Measurements from ENCODE around the gene NMNAT3. TPM values are rescaled to one million over a fixed set of nuclear protein-coding genes. Genes with fewer than 3 reads are reported as not detected.

NMNAT3 gene
- polyA plus RNA-seq, 1 of the 3 experiments (the other 2 are of a cell fraction): not detected

DNA sequence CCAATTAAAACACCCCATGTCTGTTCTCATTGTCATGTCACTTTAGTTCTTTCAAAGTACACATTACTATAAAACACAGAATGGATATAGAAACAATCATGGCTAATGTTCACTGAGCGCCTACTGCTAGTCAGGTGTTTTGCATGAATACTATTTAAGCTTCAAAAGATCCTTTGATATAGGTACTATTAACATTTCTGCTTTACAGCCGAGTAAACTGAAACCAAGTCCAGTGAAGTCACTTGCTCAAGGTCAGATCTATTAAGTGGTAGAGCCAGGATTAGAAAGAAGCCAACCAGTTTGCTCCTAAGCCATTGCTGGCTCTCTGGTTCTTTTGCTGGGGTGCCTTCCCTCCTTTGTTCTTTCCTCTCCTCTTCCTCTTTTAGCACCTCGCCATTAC is 32.4 kb upstream of the NMNAT3 start (continued):
- TF ChIP-seq, protein P1, sequence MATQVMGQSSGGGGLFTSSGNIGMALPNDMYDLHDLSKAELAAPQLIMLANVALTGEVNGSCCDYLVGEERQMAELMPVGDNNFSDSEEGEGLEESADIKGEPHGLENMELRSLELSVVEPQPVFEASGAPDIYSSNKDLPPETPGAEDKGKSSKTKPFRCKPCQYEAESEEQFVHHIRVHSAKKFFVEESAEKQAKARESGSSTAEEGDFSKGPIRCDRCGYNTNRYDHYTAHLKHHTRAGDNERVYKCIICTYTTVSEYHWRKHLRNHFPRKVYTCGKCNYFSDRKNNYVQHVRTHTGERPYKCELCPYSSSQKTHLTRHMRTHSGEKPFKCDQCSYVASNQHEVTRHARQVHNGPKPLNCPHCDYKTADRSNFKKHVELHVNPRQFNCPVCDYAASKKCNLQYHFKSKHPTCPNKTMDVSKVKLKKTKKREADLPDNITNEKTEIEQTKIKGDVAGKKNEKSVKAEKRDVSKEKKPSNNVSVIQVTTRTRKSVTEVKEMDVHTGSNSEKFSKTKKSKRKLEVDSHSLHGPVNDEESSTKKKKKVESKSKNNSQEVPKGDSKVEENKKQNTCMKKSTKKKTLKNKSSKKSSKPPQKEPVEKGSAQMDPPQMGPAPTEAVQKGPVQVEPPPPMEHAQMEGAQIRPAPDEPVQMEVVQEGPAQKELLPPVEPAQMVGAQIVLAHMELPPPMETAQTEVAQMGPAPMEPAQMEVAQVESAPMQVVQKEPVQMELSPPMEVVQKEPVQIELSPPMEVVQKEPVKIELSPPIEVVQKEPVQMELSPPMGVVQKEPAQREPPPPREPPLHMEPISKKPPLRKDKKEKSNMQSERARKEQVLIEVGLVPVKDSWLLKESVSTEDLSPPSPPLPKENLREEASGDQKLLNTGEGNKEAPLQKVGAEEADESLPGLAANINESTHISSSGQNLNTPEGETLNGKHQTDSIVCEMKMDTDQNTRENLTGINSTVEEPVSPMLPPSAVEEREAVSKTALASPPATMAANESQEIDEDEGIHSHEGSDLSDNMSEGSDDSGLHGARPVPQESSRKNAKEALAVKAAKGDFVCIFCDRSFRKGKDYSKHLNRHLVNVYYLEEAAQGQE (IDR thresholded peaks at IDR 0.05; ENCODE audit: low read depth, low read length): no peak
- TF ChIP-seq, protein P2, sequence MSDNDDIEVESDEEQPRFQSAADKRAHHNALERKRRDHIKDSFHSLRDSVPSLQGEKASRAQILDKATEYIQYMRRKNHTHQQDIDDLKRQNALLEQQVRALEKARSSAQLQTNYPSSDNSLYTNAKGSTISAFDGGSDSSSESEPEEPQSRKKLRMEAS (IDR thresholded peaks at IDR 0.05; ENCODE audit: low read depth): no peak
- TF ChIP-seq SIN3A (IDR thresholded peaks at IDR 0.05; ENCODE audit: borderline replicate concordance, low read depth, low read length) (no peak), TAF1 (IDR thresholded peaks at IDR 0.05; ENCODE audit: borderline replicate concordance, low read depth, low read length) (no peak), NRF1 (IDR thresholded peaks at IDR 0.05; ENCODE audit: low read depth, low read length) (no peak), TCF12 (IDR thresholded peaks at IDR 0.05) (no peak), MEF2A (IDR thresholded peaks at IDR 0.05; ENCODE audit: borderline replicate concordance, low read depth) (no peak), EZH2phosphoT487 (IDR thresholded peaks at IDR 0.05; ENCODE audit: borderline replicate concordance, low read depth) (no peak), CHD2 (IDR thresholded peaks at IDR 0.05; ENCODE audit: low read length, partially characterized antibody) (no peak), ELF1 (IDR thresholded peaks at IDR 0.05) (no peak), USF1 (IDR thresholded peaks at IDR 0.05; ENCODE audit: borderline replicate concordance, low read depth) (no peak), RFX5 (IDR thresholded peaks at IDR 0.05; ENCODE audit: low read length) (no peak)
- TF ChIP-seq, protein P3, sequence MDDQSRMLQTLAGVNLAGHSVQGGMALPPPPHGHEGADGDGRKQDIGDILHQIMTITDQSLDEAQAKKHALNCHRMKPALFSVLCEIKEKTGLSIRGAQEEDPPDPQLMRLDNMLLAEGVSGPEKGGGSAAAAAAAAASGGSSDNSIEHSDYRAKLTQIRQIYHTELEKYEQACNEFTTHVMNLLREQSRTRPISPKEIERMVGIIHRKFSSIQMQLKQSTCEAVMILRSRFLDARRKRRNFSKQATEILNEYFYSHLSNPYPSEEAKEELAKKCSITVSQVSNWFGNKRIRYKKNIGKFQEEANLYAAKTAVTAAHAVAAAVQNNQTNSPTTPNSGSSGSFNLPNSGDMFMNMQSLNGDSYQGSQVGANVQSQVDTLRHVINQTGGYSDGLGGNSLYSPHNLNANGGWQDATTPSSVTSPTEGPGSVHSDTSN (IDR thresholded peaks at IDR 0.05): no peak

DNA sequence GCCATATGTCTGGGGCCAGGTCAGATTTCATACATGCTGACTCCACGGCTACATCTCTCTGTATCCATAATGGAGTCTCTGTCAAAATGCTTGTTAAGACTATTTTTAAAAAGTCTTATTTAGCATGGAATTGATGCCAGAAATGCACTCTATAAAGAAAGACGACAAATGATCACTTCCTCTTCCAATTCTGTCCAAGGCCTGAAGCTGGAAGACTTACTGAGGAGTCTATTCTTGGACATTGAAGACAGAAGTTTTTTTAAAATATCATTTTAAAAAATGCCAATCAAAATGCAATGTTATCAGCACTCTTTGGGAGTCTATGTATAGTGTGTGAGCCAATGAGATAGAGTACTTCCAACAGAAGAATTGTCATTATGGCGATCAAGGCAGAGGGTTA is 27.9 kb upstream of the NMNAT3 start:
- Histone ChIP-seq H3K36me3 (replicated peaks in 1 of 2; ENCODE audit: control insufficient read depth in 1 of 2, insufficient read depth in 2 of 2, low read length in 1 of 2) (no peaks in the 10 kb centered on the region), H3F3A (replicated peaks; ENCODE audit: insufficient read depth) (no peaks in the 10 kb centered on the region), H3K9me3 (no peaks in the 10 kb centered on the region), H3K4me2 (no peak overlapping the region), H3K9me2 (no peaks in the 10 kb centered on the region), H3K4me1 (ENCODE audit: control insufficient read depth in 1 of 2, insufficient read depth in 2 of 2, low read depth in 1 of 2, low read length in 1 of 2) (no peaks in the 10 kb centered on the region), H3K9ac (no peak overlapping the region), H2AFZ (ENCODE audit: low read depth) (no peak overlapping the region), H3K79me2 (ENCODE audit: insufficient read depth) (no peaks in the 10 kb centered on the region), H3K27ac (ENCODE audit: low read depth in 2 of 2, low read length in 1 of 2) (no peak overlapping the region), H3K4me3 (ENCODE audit: low read depth in 2 of 2, low read length in 1 of 2) (no peak overlapping the region), H3K27me3 (ENCODE audit: insufficient read depth) (no peaks in the 10 kb centered on the region), H4K20me1 (ENCODE audit: insufficient read depth) (no peaks in the 10 kb centered on the region)
- ChIA-PET POLR2A (no interaction called here), CTCF (interaction anchor here (1.0 kb wide), 1 partner anchor 12 kb away, joined by 3 read pairs; no protein-coding TSS in a partner anchor)
- TF ChIP-seq, protein P4, sequence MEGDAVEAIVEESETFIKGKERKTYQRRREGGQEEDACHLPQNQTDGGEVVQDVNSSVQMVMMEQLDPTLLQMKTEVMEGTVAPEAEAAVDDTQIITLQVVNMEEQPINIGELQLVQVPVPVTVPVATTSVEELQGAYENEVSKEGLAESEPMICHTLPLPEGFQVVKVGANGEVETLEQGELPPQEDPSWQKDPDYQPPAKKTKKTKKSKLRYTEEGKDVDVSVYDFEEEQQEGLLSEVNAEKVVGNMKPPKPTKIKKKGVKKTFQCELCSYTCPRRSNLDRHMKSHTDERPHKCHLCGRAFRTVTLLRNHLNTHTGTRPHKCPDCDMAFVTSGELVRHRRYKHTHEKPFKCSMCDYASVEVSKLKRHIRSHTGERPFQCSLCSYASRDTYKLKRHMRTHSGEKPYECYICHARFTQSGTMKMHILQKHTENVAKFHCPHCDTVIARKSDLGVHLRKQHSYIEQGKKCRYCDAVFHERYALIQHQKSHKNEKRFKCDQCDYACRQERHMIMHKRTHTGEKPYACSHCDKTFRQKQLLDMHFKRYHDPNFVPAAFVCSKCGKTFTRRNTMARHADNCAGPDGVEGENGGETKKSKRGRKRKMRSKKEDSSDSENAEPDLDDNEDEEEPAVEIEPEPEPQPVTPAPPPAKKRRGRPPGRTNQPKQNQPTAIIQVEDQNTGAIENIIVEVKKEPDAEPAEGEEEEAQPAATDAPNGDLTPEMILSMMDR (IDR thresholded peaks at IDR 0.05): no peak
- TF ChIP-seq FOXJ3 (CRISPR knock-in tag; IDR thresholded peaks at IDR 0.05): no peak
- TF ChIP-seq NRF1 (IDR thresholded peaks at IDR 0.05; ENCODE audit: low read depth, low read length): no peak
- no peak for TF ChIP-seq TAF1 (IDR thresholded peaks at IDR 0.05; ENCODE audit: borderline replicate concordance, low read depth, low read length)
- TF ChIP-seq YY1 (IDR thresholded peaks at IDR 0.05; ENCODE audit: low read depth): no peak
- TF ChIP-seq TCF12 (IDR thresholded peaks at IDR 0.05): no peak
- no peak for TF ChIP-seq RAD21 (IDR thresholded peaks at IDR 0.05; ENCODE audit: low read length)
- TF ChIP-seq, protein P2 (IDR thresholded peaks at IDR 0.05; ENCODE audit: low read depth): no peak
- no peak for TF ChIP-seq RCOR1 (IDR thresholded peaks at IDR 0.05; ENCODE audit: low read length)
- TF ChIP-seq, protein P3 (IDR thresholded peaks at IDR 0.05): no peak
- no peak for TF ChIP-seq RFX5 (IDR thresholded peaks at IDR 0.05; ENCODE audit: low read length)
- 21% methylated on average over 3 of the region's 3 CpGs for WGBS (ENCODE audit: low lambda C conversion rate)
- DNase-seq: no peak
